Bronchial epithelial cell (primary cell): ENCODE results near the gene SLC5A11. TPM values are rescaled to one million over a fixed set of nuclear protein-coding genes. Genes with fewer than 3 reads are reported as not detected.

ENCODE experiments used
- DNase-seq: peaks from one replicate; pipeline ENCODE4 v3.0.0-alpha.2; 2010; ENCODE audit warnings: low read depth
- FAIRE-seq: peaks from 2 replicates; lab custom pipeline; 2011; peaks lifted over from hg19 to GRCh38; lab: Jason Lieb, UNC
- H3K27me3 ChIP-seq: 2 replicates; pipeline ENCODE4 v1.5.1; 2011; ENCODE audit warnings: low read length; ENCODE audit not compliant: control insufficient read depth, insufficient read depth
- H3K36me3 ChIP-seq: 2 replicates; pipeline ENCODE4 v1.5.1; 2011; ENCODE audit warnings: low read length; ENCODE audit not compliant: control insufficient read depth, insufficient read depth
- H3K4me3 ChIP-seq: 2 replicates; pipeline ENCODE4 v1.5.1; 2011; ENCODE audit warnings: mild to moderate bottlenecking, low read depth, low read length, control low read depth
- total RNA-seq: library from RNA; depleted of rRNA; stranded (reverse); fragments of >200 nt; gene quantifications from 2 replicates; pipeline ENCODE4 v1.2.1, GENCODE V29; 2014
- TF ChIP-seq, protein P1 (sequence below): IDR thresholded peaks from 2 replicates; pipeline ENCODE4 v1.5.1; 2011; ENCODE audit warnings: mild to moderate bottlenecking, moderate library complexity, low read length, control low read depth, inconsistent platforms; ENCODE audit not compliant: insufficient read depth, severe bottlenecking

SLC5A11 gene
- total RNA-seq, 1 donor from 2014 or later = not detected

DNA sequence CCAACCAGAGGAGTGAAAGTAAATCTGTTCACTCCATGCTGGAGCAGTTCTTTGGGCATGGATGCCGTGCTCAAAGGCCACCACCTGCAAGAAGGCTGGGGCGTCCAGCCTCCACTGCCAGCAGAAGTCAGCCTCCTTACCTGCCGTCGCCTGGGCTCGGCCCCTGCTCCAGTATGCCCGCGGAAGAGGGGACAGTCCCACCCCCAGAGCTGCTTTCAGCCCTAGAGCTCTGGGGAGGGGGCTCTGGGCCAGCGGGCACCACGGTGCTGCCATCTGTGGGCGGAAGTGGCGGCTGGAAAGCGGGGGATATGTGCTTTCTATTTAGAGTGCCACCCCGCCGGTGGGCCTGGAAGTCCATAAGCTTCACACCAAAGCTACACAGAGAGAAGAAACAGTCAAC, 93.5 kb downstream of the SLC5A11 start:
- TF ChIP-seq, protein P1, sequence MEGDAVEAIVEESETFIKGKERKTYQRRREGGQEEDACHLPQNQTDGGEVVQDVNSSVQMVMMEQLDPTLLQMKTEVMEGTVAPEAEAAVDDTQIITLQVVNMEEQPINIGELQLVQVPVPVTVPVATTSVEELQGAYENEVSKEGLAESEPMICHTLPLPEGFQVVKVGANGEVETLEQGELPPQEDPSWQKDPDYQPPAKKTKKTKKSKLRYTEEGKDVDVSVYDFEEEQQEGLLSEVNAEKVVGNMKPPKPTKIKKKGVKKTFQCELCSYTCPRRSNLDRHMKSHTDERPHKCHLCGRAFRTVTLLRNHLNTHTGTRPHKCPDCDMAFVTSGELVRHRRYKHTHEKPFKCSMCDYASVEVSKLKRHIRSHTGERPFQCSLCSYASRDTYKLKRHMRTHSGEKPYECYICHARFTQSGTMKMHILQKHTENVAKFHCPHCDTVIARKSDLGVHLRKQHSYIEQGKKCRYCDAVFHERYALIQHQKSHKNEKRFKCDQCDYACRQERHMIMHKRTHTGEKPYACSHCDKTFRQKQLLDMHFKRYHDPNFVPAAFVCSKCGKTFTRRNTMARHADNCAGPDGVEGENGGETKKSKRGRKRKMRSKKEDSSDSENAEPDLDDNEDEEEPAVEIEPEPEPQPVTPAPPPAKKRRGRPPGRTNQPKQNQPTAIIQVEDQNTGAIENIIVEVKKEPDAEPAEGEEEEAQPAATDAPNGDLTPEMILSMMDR = no peak
- no peak for FAIRE-seq

DNA sequence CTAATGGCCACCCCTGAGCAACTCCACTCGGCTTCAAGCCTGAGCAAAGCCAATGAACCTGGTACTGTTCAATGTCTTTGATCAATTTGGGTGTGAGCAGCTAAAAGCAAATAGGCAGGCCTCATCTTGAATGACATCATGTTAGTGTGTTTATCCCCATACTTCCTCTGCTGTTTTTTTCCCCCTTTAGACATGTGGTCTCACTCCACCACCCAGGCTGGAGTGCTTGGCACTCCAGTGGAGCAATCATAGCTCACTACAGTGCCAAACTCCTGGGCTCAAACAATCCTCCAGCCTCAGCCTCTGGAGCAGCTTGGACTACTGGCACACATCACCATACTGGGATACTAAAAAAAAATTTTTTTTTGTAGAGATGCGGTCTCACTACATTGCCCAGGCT, 94.0 kb downstream of the SLC5A11 start:
- Histone ChIP-seq H3K36me3 (peaks cover 14% of the 10 kb centered on the region), H3K27me3 (no peaks in the 10 kb centered on the region), H3K4me3 (no peak overlapping the region)
- DNase-seq = no peak
- TF ChIP-seq, protein P1 = no peak
- FAIRE-seq = no peak

More for the DNA sequence above, 93.5 kb downstream of the SLC5A11 start:
- H3K36me3 ChIP-seq = peaks cover 14% of the 10 kb centered on the region
- no peak overlapping the region for H3K4me3 ChIP-seq
- H3K27me3 ChIP-seq = no peaks in the 10 kb centered on the region
- DNase-seq = no peak

DNA sequence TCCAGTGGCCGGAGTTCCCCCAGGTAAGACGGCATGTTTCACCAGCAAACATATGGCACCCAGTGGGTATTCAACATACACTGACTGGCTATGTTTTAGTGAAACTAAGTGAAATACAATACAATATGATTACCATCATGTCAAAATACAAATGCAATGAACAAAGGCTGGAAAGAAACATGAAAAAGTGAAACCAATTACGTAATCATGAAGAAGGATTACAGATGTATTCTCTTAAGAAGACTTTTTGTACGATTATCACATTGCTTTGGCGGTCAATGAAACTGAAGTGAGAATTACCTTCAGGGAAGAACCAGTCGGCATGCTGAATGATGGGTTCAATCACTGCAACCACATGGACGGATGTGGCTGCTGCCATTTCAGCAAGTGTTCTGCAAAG, 97.7 kb downstream of the SLC5A11 start:
- Histone ChIP-seq H3K4me3 (no peak overlapping the region), H3K36me3 (peaks cover 16% of the 10 kb centered on the region), H3K27me3 (no peaks in the 10 kb centered on the region)
- no peak for DNase-seq
- TF ChIP-seq, protein P1 = no peak
- no peak for FAIRE-seq

DNA sequence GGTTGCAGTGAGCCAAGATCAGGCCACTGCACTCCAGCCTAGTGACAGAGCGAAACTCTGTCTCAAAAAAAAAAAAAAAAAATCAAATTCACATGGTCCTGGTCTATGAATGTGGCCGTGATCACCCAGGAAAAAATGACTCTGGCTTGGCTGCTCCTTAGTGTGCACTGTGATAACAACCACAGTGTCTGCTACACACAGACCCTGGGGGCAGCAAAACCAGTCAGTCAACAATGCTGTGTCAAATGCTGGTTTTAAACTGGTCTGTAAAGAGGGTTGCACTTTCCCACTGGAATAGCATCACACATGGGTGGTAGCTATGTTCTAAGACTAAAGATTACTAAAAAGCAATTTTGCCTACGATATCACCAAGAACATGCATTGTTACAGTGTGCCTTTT, 98.4 kb downstream of the SLC5A11 start:
- DNase-seq = no peak
- no peaks in the 10 kb centered on the region for H3K27me3 ChIP-seq
- FAIRE-seq = no peak
- peaks cover 12% of the 10 kb centered on the region for H3K36me3 ChIP-seq
- TF ChIP-seq, protein P1 = no peak
- no peak overlapping the region for H3K4me3 ChIP-seq

DNA sequence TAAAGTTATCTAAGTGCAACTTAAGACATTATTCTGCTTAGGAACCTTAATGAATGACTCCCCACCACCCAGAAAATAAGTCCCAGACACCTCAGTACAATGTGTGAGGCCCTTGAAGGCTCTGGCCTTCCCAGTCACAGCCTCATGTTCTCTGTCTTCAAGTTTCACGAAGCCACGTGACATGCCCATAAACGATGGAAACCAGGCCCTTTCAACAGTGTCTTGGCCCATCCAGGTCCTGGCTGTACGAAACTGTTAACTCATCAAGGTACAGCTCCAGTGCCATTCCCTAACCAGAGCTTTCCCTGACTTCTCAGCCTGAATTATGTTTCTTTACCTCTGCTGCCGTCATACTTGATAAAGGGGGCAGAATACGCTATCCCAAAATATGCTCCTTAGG, 100.4 kb downstream of the SLC5A11 start:
- Histone ChIP-seq H3K27me3 (no peaks in the 10 kb centered on the region), H3K4me3 (no peak overlapping the region), H3K36me3 (peaks cover 8% of the 10 kb centered on the region)
- TF ChIP-seq, protein P1 = no peak
- FAIRE-seq (no peak), DNase-seq (no peak)

DNA sequence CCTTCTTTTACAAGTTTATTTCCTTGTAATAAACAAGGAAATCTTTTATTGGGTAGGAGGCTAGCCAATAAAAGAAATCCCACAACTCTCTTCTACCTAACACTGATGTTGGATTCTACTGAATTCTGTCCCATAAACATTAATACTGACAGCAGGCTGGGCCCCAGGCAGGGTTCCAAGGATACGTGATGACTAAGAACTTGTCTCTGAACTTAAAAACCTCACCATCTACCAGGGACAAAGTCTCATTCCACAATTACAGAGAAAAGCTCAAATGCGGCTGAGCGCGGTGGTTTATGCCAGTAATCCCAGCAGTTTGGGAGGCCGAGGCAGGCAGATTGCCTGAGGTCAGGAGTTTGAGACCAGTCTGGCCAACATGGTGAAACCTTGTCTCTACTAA, 104.5 kb downstream of the SLC5A11 start:
- Histone ChIP-seq H3K36me3 (peaks cover 12% of the 10 kb centered on the region), H3K4me3 (no peak overlapping the region), H3K27me3 (no peaks in the 10 kb centered on the region)
- DNase-seq (no peak), FAIRE-seq (no peak)
- TF ChIP-seq, protein P1 = no peak
